A549 (cell line): Measurements from ENCODE around the gene ARHGAP10.

ENCODE experiments used
- EHF ChIP-seq: fragments of 250-450 bp; sonication (Bioruptor Pico); IDR thresholded peaks from 2 replicates; pipeline ENCODE4 v1.5.0; 2020; ENCODE audit warnings: mild to moderate bottlenecking
- HOXA7 ChIP-seq: fragments of 250-450 bp; sonication (Bioruptor Pico); IDR thresholded peaks from 2 replicates; pipeline ENCODE4 v1.5.0; 2020; ENCODE audit warnings: mild to moderate bottlenecking, moderate library complexity
- ZNF302 ChIP-seq: fragments of 250-450 bp; sonication (Bioruptor Pico); IDR thresholded peaks from 2 replicates; pipeline ENCODE4 v1.9.0; 2021; ENCODE audit warnings: inconsistent platforms, mild to moderate bottlenecking, moderate library complexity
- TF ChIP-seq, protein P1 (sequence below): fragments of 200-600 bp; sonication (generic); IDR thresholded peaks from 2 replicates; pipeline ENCODE4 v1.6.1; 2016; ENCODE audit warnings: antibody characterized with exemption, mild to moderate bottlenecking, moderate library complexity
- TF ChIP-seq, protein P2 (sequence below): fragments of 450-650 bp; IDR thresholded peaks from 2 replicates; pipeline ENCODE4 v1.6.1; 2014; ENCODE audit warnings: antibody characterized with exemption

DNA sequence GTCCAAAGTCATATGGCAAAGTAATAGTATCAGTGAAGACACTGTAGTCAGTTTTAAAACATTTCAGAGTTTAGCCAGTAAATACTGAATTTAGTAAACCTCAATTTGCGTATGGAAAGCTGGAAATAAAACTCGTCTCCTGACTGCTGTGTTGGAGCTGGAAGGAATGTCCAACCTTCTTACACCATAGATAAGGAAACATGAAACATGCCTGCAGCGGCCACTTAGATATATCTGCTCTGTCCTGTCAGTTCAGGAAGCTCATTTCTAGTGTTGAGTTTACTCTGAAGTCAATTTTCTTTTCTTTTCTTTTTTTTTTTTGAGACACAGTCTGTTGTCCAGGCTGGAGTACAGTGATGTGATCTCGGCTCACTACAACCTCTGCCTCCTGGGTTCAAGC is 21.2 kb downstream of the ARHGAP10 start:
- TF ChIP-seq, protein P1, sequence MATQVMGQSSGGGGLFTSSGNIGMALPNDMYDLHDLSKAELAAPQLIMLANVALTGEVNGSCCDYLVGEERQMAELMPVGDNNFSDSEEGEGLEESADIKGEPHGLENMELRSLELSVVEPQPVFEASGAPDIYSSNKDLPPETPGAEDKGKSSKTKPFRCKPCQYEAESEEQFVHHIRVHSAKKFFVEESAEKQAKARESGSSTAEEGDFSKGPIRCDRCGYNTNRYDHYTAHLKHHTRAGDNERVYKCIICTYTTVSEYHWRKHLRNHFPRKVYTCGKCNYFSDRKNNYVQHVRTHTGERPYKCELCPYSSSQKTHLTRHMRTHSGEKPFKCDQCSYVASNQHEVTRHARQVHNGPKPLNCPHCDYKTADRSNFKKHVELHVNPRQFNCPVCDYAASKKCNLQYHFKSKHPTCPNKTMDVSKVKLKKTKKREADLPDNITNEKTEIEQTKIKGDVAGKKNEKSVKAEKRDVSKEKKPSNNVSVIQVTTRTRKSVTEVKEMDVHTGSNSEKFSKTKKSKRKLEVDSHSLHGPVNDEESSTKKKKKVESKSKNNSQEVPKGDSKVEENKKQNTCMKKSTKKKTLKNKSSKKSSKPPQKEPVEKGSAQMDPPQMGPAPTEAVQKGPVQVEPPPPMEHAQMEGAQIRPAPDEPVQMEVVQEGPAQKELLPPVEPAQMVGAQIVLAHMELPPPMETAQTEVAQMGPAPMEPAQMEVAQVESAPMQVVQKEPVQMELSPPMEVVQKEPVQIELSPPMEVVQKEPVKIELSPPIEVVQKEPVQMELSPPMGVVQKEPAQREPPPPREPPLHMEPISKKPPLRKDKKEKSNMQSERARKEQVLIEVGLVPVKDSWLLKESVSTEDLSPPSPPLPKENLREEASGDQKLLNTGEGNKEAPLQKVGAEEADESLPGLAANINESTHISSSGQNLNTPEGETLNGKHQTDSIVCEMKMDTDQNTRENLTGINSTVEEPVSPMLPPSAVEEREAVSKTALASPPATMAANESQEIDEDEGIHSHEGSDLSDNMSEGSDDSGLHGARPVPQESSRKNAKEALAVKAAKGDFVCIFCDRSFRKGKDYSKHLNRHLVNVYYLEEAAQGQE, result no peak
- TF ChIP-seq, protein P2, sequence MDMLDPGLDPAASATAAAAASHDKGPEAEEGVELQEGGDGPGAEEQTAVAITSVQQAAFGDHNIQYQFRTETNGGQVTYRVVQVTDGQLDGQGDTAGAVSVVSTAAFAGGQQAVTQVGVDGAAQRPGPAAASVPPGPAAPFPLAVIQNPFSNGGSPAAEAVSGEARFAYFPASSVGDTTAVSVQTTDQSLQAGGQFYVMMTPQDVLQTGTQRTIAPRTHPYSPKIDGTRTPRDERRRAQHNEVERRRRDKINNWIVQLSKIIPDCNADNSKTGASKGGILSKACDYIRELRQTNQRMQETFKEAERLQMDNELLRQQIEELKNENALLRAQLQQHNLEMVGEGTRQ, result no peak
- TF ChIP-seq ZNF302 (CRISPR knock-in tag), result no peak
- TF ChIP-seq EHF, result no peak
- TF ChIP-seq HOXA7 (CRISPR knock-in tag), result no peak
